Parathyroid adenoma (tissue), 2 donors: ENCODE measurements around the gene RAB2B.

Experiments used
- H2AFZ ChIP-seq: fragments of 300-600 bp; sonication (generic); one replicate; pipeline ENCODE4 v1.7.0; 2017; ENCODE audit warnings: antibody characterized with exemption, mild to moderate bottlenecking
- H3K27ac ChIP-seq: fragments of 300-600 bp; sonication (generic); one replicate; pipeline ENCODE4 v1.7.0; 2017
- H3K27me3 ChIP-seq: fragments of 300-600 bp; sonication (generic); one replicate; pipeline ENCODE4 v1.7.0; 2017; ENCODE audit warnings: low read length; ENCODE audit not compliant: control insufficient read depth, insufficient read depth
- H3K36me3 ChIP-seq: fragments of 300-600 bp; sonication (generic); one replicate; pipeline ENCODE4 v1.7.0; 2017; ENCODE audit warnings: low read length; ENCODE audit not compliant: control insufficient read depth, insufficient read depth
- H3K4me1 ChIP-seq: fragments of 300-600 bp; sonication (generic); one replicate; pipeline ENCODE4 v1.7.0; 2017; ENCODE audit warnings: control low read depth
- H3K4me2 ChIP-seq: fragments of 300-600 bp; sonication (generic); one replicate; pipeline ENCODE4 v1.7.0; 2017; ENCODE audit warnings: low read length
- H3K4me3 ChIP-seq: fragments of 300-600 bp; sonication (generic); one replicate; pipeline ENCODE4 v1.7.0; 2017; ENCODE audit warnings: low read depth, low read length
- H3K79me2 ChIP-seq: fragments of 300-600 bp; sonication (generic); one replicate; pipeline ENCODE4 v1.7.0; 2017; ENCODE audit warnings: control low read depth
- H3K9ac ChIP-seq: fragments of 300-600 bp; sonication (generic); one replicate; pipeline ENCODE4 v1.7.0; 2017; ENCODE audit warnings: mild to moderate bottlenecking
- H3K9me3 ChIP-seq: fragments of 300-600 bp; sonication (generic); one replicate; pipeline ENCODE4 v1.7.0; 2017; ENCODE audit warnings: low read length; ENCODE audit not compliant: control insufficient read depth
- CTCF ChIP-seq: fragments of 300-600 bp; sonication (generic); IDR thresholded peaks from one replicate; pipeline ENCODE4 v1.7.0; 2017; ENCODE audit warnings: antibody characterized with exemption, mild to moderate bottlenecking
- donor health status: primary hyperparathyroidism.

RAB2B gene

GRCh38 chr14:21523203-21523602 is 46.4 kb upstream of the RAB2B start:
- H3K36me3 ChIP-seq = no peaks in the 10 kb centered on the region
- H3K4me2 ChIP-seq = no peak overlapping the region
- H3K9ac ChIP-seq = no peak overlapping the region
- peaks cover 5% of the 10 kb centered on the region for H3K4me1 ChIP-seq
- H3K4me3 ChIP-seq = no peak overlapping the region
- no peaks in the 10 kb centered on the region for H3K79me2 ChIP-seq
- no peak for TF ChIP-seq CTCF
- H3K27ac ChIP-seq = no peak overlapping the region
- no peaks in the 10 kb centered on the region for H3K9me3 ChIP-seq
- no peaks in the 10 kb centered on the region for H3K27me3 ChIP-seq
- no peak overlapping the region for H2AFZ ChIP-seq

DNA sequence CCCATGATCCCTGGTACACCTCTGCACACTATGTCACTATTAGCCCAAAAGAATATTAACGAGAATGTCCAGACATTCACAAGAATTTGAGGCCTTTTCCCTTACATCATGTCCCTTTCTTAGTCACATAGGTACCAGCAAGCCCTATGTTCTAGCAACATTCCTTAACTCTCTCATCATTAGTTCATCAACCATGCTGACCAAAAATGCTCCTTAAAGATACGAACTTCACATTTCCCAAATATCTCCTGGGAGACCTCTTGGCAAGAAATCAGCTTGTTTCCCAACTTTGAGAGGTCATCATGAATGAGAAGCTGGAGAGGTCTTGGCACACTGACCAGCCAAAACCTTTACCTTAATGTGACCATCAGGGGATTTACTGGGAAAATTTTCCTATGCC is 44.7 kb upstream of the RAB2B start:
- no peak for TF ChIP-seq CTCF
- Histone ChIP-seq H3K27me3 (no peaks in the 10 kb centered on the region), H3K27ac (no peak overlapping the region), H3K9ac (no peak overlapping the region), H3K4me3 (no peak overlapping the region), H3K36me3 (no peaks in the 10 kb centered on the region), H3K4me2 (no peak overlapping the region), H3K4me1 (no peaks in the 10 kb centered on the region), H3K79me2 (no peaks in the 10 kb centered on the region), H2AFZ (no peak overlapping the region), H3K9me3 (no peaks in the 10 kb centered on the region)

GRCh38 chr14:21520767-21521166 is 44.0 kb upstream of the RAB2B start:
- Histone ChIP-seq H3K9ac (no peak overlapping the region), H2AFZ (no peak overlapping the region), H3K9me3 (no peaks in the 10 kb centered on the region), H3K27ac (no peak overlapping the region), H3K4me2 (no peak overlapping the region), H3K4me1 (no peaks in the 10 kb centered on the region), H3K4me3 (no peak overlapping the region), H3K36me3 (no peaks in the 10 kb centered on the region), H3K27me3 (no peaks in the 10 kb centered on the region), H3K79me2 (no peaks in the 10 kb centered on the region)
- TF ChIP-seq CTCF = no peak

DNA sequence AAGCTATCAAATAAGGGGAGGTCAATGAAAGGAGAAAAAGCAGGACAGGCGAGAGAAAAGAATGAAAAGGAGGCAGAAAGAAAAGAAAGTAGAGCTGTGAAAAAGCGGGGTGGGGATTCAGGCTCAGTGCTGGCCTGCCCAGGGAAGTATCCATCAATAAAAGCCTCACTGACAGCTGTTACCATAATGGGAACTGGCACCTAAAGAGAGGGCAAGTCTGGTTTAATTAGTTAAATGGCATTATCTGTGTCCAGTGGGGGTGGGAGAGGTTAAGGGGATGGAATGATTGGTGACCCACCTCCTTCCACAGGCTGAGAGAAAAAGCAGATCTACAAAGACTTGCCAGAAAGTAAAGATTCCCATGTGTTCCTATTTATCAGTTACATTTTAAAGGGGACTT is 42.0 kb upstream of the RAB2B start:
- H3K4me3 ChIP-seq = no peak overlapping the region
- no peak overlapping the region for H3K27ac ChIP-seq
- no peak overlapping the region for H2AFZ ChIP-seq
- no peaks in the 10 kb centered on the region for H3K36me3 ChIP-seq
- H3K4me1 ChIP-seq = no peaks in the 10 kb centered on the region
- H3K79me2 ChIP-seq = no peaks in the 10 kb centered on the region
- no peaks in the 10 kb centered on the region for H3K9me3 ChIP-seq
- no peak for TF ChIP-seq CTCF
- no peaks in the 10 kb centered on the region for H3K27me3 ChIP-seq
- no peak overlapping the region for H3K9ac ChIP-seq
- H3K4me2 ChIP-seq = no peak overlapping the region

DNA sequence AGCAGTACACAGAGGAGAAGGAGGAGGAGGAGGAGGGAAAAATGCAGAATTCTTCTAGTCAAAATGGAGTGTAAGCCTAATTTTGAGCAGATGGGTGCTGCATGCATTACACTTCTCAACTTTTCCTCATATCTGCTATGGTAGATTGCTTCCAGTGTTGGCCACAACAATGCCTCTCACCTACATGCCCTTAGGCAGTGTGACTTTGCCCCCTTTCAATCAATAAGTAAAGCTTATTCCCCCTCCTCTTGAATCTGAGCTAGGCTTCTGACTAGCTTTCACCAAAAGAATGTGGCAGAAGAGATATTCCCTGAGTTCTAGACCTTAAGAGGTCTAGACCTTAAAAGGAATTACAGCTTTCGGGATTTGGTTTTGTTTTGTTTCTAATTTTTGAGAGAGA is 37.6 kb upstream of the RAB2B start:
- Histone ChIP-seq H3K27me3 (no peaks in the 10 kb centered on the region), H3K27ac (no peak overlapping the region), H3K4me3 (no peak overlapping the region), H3K36me3 (no peaks in the 10 kb centered on the region), H3K4me2 (no peak overlapping the region), H2AFZ (peak overlapping the region; percentile 16), H3K9ac (no peak overlapping the region), H3K4me1 (peaks cover 4% of the 10 kb centered on the region), H3K79me2 (peaks cover 8% of the 10 kb centered on the region), H3K9me3 (no peaks in the 10 kb centered on the region)
- TF ChIP-seq CTCF = no peak
